ENCODE measurements around the gene TMEM123.
A peak's percentile ranks its signal among the peaks of the same experiment; 100 is the strongest.

TMEM123 gene

GRCh38 chr11:102429691-102430090 lies 22.9 kb downstream of the TMEM123 start:
- H3K27me3 ChIP-seq (ENCODE audit: control insufficient read depth in 5 of 5, insufficient read depth in 4 of 5, low read length in 5 of 5) = no peaks in the 10 kb centered on the region
- H3K9ac ChIP-seq (ENCODE audit: low read length in 5 of 5) = no peak overlapping the region
- H3K36me3 ChIP-seq (ENCODE audit: control insufficient read depth in 5 of 5, insufficient read depth in 5 of 5, low read length in 5 of 5) = no peaks in the 10 kb centered on the region
- H3K27ac ChIP-seq (ENCODE audit: low read depth, low read length) = no peak overlapping the region
- no peak overlapping the region for H3K4me3 ChIP-seq (ENCODE audit: low read depth in 1 of 5, low read length in 5 of 5)
- no peaks in the 10 kb centered on the region for H3K9me3 ChIP-seq (ENCODE audit: control insufficient read depth in 5 of 5, low read length in 5 of 5)
- H3K4me1 ChIP-seq (ENCODE audit: control insufficient read depth in 5 of 5, insufficient read depth in 5 of 5, low read length in 5 of 5) = peaks cover 0 to 16% (median 3%) of the 10 kb centered on the region in 5 donors

GRCh38 chr11:102429226-102429625 lies 23.3 kb downstream of the TMEM123 start:
- Histone ChIP-seq H3K9me3 (ENCODE audit: control insufficient read depth in 5 of 5, low read length in 5 of 5) (no peaks in the 10 kb centered on the region), H3K4me1 (ENCODE audit: control insufficient read depth in 5 of 5, insufficient read depth in 5 of 5, low read length in 5 of 5) (peaks cover 0 to 16% (median 3%) of the 10 kb centered on the region in 5 donors), H3K4me3 (ENCODE audit: low read depth in 1 of 5, low read length in 5 of 5) (no peak overlapping the region), H3K36me3 (ENCODE audit: control insufficient read depth in 5 of 5, insufficient read depth in 5 of 5, low read length in 5 of 5) (no peaks in the 10 kb centered on the region), H3K9ac (ENCODE audit: low read length in 5 of 5) (no peak overlapping the region), H3K27ac (ENCODE audit: low read depth, low read length) (no peak overlapping the region), H3K27me3 (ENCODE audit: control insufficient read depth in 5 of 5, insufficient read depth in 4 of 5, low read length in 5 of 5) (no peaks in the 10 kb centered on the region)

GRCh38 chr11:102428696-102429095 lies 23.9 kb downstream of the TMEM123 start:
- no peak overlapping the region for H3K27ac ChIP-seq (ENCODE audit: low read depth, low read length)
- no peaks in the 10 kb centered on the region for H3K36me3 ChIP-seq (ENCODE audit: control insufficient read depth in 5 of 5, insufficient read depth in 5 of 5, low read length in 5 of 5)
- H3K4me1 ChIP-seq (ENCODE audit: control insufficient read depth in 5 of 5, insufficient read depth in 5 of 5, low read length in 5 of 5) = peaks cover 0 to 16% (median 3%) of the 10 kb centered on the region in 5 donors

GRCh38 chr11:102427068-102427467 lies 25.5 kb downstream of the TMEM123 start:
- H3K4me3 ChIP-seq (ENCODE audit: low read depth in 1 of 5, low read length in 5 of 5) = no peak overlapping the region
- H3K27me3 ChIP-seq (ENCODE audit: control insufficient read depth in 5 of 5, insufficient read depth in 4 of 5, low read length in 5 of 5) = no peaks in the 10 kb centered on the region
- H3K36me3 ChIP-seq (ENCODE audit: control insufficient read depth in 5 of 5, insufficient read depth in 5 of 5, low read length in 5 of 5) = no peaks in the 10 kb centered on the region
- peaks cover 0 to 16% (median 3%) of the 10 kb centered on the region in 5 donors for H3K4me1 ChIP-seq (ENCODE audit: control insufficient read depth in 5 of 5, insufficient read depth in 5 of 5, low read length in 5 of 5)
- no peaks in the 10 kb centered on the region for H3K9me3 ChIP-seq (ENCODE audit: control insufficient read depth in 5 of 5, low read length in 5 of 5)
- H3K27ac ChIP-seq (ENCODE audit: low read depth, low read length) = no peak overlapping the region
- no peak overlapping the region for H3K9ac ChIP-seq (ENCODE audit: low read length in 5 of 5)

More at GRCh38 chr11:102428696-102429095, 23.9 kb downstream of the TMEM123 start:
- Histone ChIP-seq H3K9ac (ENCODE audit: low read length in 5 of 5) (peak overlapping the region in 1 of 5 donors; percentile 8), H3K4me3 (ENCODE audit: low read depth in 1 of 5, low read length in 5 of 5) (no peak overlapping the region), H3K27me3 (ENCODE audit: control insufficient read depth in 5 of 5, insufficient read depth in 4 of 5, low read length in 5 of 5) (no peaks in the 10 kb centered on the region), H3K9me3 (ENCODE audit: control insufficient read depth in 5 of 5, low read length in 5 of 5) (no peaks in the 10 kb centered on the region)

- Histone ChIP-seq H3K27ac (ENCODE audit: low read depth, low read length) (no peak overlapping the region), H3K9me3 (ENCODE audit: control insufficient read depth in 5 of 5, low read length in 5 of 5) (no peaks in the 10 kb centered on the region), H3K4me1 (ENCODE audit: control insufficient read depth in 5 of 5, insufficient read depth in 5 of 5, low read length in 5 of 5) (peaks cover 0 to 16% (median 3%) of the 10 kb centered on the region in 5 donors), H3K27me3 (ENCODE audit: control insufficient read depth in 5 of 5, insufficient read depth in 4 of 5, low read length in 5 of 5) (no peaks in the 10 kb centered on the region), H3K36me3 (ENCODE audit: control insufficient read depth in 5 of 5, insufficient read depth in 5 of 5, low read length in 5 of 5) (no peaks in the 10 kb centered on the region), H3K4me3 (ENCODE audit: low read depth in 1 of 5, low read length in 5 of 5) (no peak overlapping the region), H3K9ac (ENCODE audit: low read length in 5 of 5) (no peak overlapping the region)
Measured at GRCh38 chr11:102426570-102426969, 26.0 kb downstream of the TMEM123 start.

GRCh38 chr11:102426000-102426399 lies 26.6 kb downstream of the TMEM123 start:
- no peak overlapping the region for H3K4me3 ChIP-seq (ENCODE audit: low read depth in 1 of 5, low read length in 5 of 5)
- no peaks in the 10 kb centered on the region for H3K9me3 ChIP-seq (ENCODE audit: control insufficient read depth in 5 of 5, low read length in 5 of 5)
- no peaks in the 10 kb centered on the region for H3K27me3 ChIP-seq (ENCODE audit: control insufficient read depth in 5 of 5, insufficient read depth in 4 of 5, low read length in 5 of 5)
- no peak overlapping the region for H3K9ac ChIP-seq (ENCODE audit: low read length in 5 of 5)
- no peak overlapping the region for H3K27ac ChIP-seq (ENCODE audit: low read depth, low read length)
- peaks cover 0 to 16% (median 3%) of the 10 kb centered on the region in 5 donors for H3K4me1 ChIP-seq (ENCODE audit: control insufficient read depth in 5 of 5, insufficient read depth in 5 of 5, low read length in 5 of 5)
- H3K36me3 ChIP-seq (ENCODE audit: control insufficient read depth in 5 of 5, insufficient read depth in 5 of 5, low read length in 5 of 5) = no peaks in the 10 kb centered on the region

- no peaks in the 10 kb centered on the region for H3K9me3 ChIP-seq (ENCODE audit: control insufficient read depth in 5 of 5, low read length in 5 of 5)
- no peaks in the 10 kb centered on the region for H3K36me3 ChIP-seq (ENCODE audit: control insufficient read depth in 5 of 5, insufficient read depth in 5 of 5, low read length in 5 of 5)
- H3K9ac ChIP-seq (ENCODE audit: low read length in 5 of 5) = no peak overlapping the region
- H3K27ac ChIP-seq (ENCODE audit: low read depth, low read length) = no peak overlapping the region
- peaks cover 0 to 5% (median 0%) of the 10 kb centered on the region in 5 donors for H3K4me1 ChIP-seq (ENCODE audit: control insufficient read depth in 5 of 5, insufficient read depth in 5 of 5, low read length in 5 of 5)
- H3K27me3 ChIP-seq (ENCODE audit: control insufficient read depth in 5 of 5, insufficient read depth in 4 of 5, low read length in 5 of 5) = no peaks in the 10 kb centered on the region
- H3K4me3 ChIP-seq (ENCODE audit: low read depth in 1 of 5, low read length in 5 of 5) = no peak overlapping the region
Measured at GRCh38 chr11:102423936-102424335, 28.6 kb downstream of the TMEM123 start.

- Histone ChIP-seq H3K9me3 (ENCODE audit: control insufficient read depth in 5 of 5, low read length in 5 of 5) (peaks cover 0 to 2% (median 0%) of the 10 kb centered on the region in 5 donors), H3K4me3 (ENCODE audit: low read depth in 1 of 5, low read length in 5 of 5) (no peak overlapping the region), H3K27ac (ENCODE audit: low read depth, low read length) (no peak overlapping the region), H3K9ac (ENCODE audit: low read length in 5 of 5) (no peak overlapping the region), H3K4me1 (ENCODE audit: control insufficient read depth in 5 of 5, insufficient read depth in 5 of 5, low read length in 5 of 5) (peaks cover 0 to 2% (median 0%) of the 10 kb centered on the region in 5 donors), H3K27me3 (ENCODE audit: control insufficient read depth in 5 of 5, insufficient read depth in 4 of 5, low read length in 5 of 5) (no peaks in the 10 kb centered on the region), H3K36me3 (ENCODE audit: control insufficient read depth in 5 of 5, insufficient read depth in 5 of 5, low read length in 5 of 5) (no peaks in the 10 kb centered on the region)
Measured at GRCh38 chr11:102422817-102423712, 29.5 kb downstream of the TMEM123 start.

GRCh38 chr11:102421261-102421660 lies 31.3 kb downstream of the TMEM123 start:
- Histone ChIP-seq H3K9ac (ENCODE audit: low read length in 5 of 5) (no peak overlapping the region), H3K9me3 (ENCODE audit: control insufficient read depth in 5 of 5, low read length in 5 of 5) (peaks cover 0 to 7% (median 2%) of the 10 kb centered on the region in 5 donors), H3K4me3 (ENCODE audit: low read depth in 1 of 5, low read length in 5 of 5) (no peak overlapping the region), H3K4me1 (ENCODE audit: control insufficient read depth in 5 of 5, insufficient read depth in 5 of 5, low read length in 5 of 5) (peaks cover 0 to 2% (median 0%) of the 10 kb centered on the region in 5 donors), H3K27ac (ENCODE audit: low read depth, low read length) (no peak overlapping the region), H3K27me3 (ENCODE audit: control insufficient read depth in 5 of 5, insufficient read depth in 4 of 5, low read length in 5 of 5) (no peaks in the 10 kb centered on the region), H3K36me3 (ENCODE audit: control insufficient read depth in 5 of 5, insufficient read depth in 5 of 5, low read length in 5 of 5) (no peaks in the 10 kb centered on the region)

GRCh38 chr11:102420547-102420946 lies 32.0 kb downstream of the TMEM123 start:
- Histone ChIP-seq H3K9ac (ENCODE audit: low read length in 5 of 5) (no peak overlapping the region), H3K36me3 (ENCODE audit: control insufficient read depth in 5 of 5, insufficient read depth in 5 of 5, low read length in 5 of 5) (no peaks in the 10 kb centered on the region), H3K27ac (ENCODE audit: low read depth, low read length) (no peak overlapping the region), H3K4me3 (ENCODE audit: low read depth in 1 of 5, low read length in 5 of 5) (no peak overlapping the region), H3K27me3 (ENCODE audit: control insufficient read depth in 5 of 5, insufficient read depth in 4 of 5, low read length in 5 of 5) (no peaks in the 10 kb centered on the region), H3K4me1 (ENCODE audit: control insufficient read depth in 5 of 5, insufficient read depth in 5 of 5, low read length in 5 of 5) (peaks cover 0 to 2% (median 0%) of the 10 kb centered on the region in 5 donors), H3K9me3 (ENCODE audit: control insufficient read depth in 5 of 5, low read length in 5 of 5) (peaks cover 0 to 7% (median 2%) of the 10 kb centered on the region in 5 donors)

Data from subcutaneous abdominal adipose tissue (tissue), 5 donors.